Endothelial cell of hepatic sinusoid (primary cell): ENCODE data around the gene CASP8.
"Not testable (repeated sequence)": the region's sequence is repeated elsewhere in the genome, so short reads cannot be mapped to it uniquely, and the experiment has no call there.

Experiments
- in situ Hi-C: cut with HindIII; loops from 2 replicates; pipeline ENCODE4 v1.10.0; 2017; ENCODE audit warnings: low sequenced_read_pairs

Gene CASP8

DNA sequence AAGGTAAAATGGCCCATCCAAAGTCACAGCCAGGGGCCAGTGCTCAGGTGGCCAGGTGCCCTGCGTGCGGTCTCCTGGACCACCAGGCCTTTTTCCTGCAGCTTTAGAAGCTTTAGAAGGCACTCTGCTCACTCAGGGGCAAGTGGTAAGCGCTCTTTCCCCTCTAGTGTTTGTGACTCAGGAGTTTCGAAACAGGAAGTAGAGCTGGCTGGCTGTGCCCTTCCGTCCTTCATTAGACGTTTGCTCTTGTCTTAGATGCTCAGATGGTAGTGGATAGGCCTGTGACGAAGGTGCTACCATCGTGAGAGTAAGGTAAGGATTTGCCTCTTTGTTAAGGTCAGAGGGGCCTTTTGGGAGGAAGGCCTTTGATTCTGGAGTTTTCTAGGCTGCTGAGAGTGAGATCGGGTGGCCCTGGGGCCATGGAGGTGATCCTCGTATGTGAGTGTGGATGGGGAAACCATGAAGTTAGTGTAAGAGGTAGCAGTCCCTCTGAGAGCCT, at the start of gene CASP8:
CASP8 (plus strand) TSS at position 235 of the 499 bp plus-strand sequence. CDS start 5,951 bp downstream, outside the sequence.
- in situ Hi-C loops = no loop called here

GRCh38 chr2:201215963-201216362, 44.4 kb upstream of the CASP8 start:
- in situ Hi-C loops = no loop called here

- in situ Hi-C loops = no loop called here
These were observed 43.4 kb upstream of the CASP8 start for GRCh38 chr2:201216918-201217317.

DNA sequence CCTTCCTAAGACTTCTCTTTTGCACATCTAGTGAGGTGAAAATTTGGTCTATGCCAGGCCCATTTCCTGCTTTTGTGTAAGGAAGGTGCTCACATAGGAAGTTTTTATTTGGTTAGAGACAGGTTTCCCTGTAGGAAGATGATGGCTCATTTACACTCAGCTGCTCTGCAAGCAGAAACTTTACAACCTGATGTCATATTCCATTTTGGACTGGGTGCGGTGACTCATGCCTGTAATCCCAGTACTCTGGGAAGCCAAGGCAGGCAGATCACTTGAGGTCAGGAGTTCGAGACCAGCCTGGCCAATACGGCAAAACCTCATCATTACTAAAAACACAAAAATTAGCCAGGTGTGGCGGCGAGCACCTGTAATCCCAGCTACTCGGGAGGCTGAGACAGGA, 41.6 kb upstream of the CASP8 start:
- in situ Hi-C loops = no loop called here

- in situ Hi-C loops = no loop called here
These were observed 40.8 kb upstream of the CASP8 start for GRCh38 chr2:201219328-201220096.

DNA sequence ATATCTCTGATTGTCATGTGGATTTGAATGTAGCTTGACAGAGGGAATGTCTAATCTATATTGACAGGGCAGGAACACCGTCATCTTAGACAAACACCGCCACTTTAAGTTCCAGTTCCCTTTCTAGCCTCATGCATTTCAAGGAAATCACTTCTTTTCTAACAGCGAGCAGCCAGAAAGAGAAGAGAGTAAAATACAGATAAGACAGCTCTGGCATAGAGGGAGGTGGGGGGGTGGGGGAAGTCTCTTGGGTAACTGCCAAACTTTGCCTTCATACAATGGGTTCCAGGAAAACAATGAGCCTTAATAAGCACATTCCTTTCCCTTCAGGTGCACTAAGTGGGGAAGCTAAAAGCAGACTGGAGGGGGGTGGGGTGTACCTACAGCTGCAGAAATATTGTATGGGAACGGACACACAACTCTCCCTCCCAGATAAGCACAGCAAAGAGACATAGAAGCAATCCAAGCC, 40.2 kb upstream of the CASP8 start:
- in situ Hi-C loops = no loop called here

GRCh38 chr2:201223089-201224073, 37.0 kb upstream of the CASP8 start:
- in situ Hi-C loops = no loop called here

DNA sequence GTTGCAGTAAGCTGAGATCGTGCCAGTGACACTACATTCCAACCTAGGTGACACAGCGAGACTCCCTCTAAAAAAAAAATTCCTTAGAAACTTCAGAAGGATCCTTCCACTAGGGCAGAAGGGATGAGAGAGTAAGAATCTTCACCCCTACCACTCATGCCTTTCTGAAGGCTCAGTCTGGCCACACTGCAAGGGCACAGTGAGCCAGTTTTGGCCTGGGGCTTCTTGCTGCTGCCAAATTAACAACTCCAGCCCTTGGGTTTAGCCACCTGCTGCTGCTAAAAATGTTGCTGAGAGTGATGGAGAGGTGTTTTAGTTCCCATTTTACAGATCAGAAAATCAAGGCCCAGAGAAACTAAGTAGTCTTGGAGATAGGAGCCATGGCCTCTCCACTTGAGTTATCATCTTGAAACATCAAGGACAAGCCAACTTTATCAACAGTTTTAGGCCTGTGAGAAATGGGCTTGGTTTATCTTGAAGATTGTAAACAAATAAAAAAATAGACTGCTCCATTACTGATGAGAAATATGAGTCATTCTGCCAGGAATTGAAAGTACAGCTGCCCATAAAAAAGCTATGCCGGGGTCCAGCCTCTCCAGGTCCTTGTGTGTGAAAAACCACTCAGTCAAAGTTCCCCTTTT, 31.9 kb upstream of the CASP8 start:
- in situ Hi-C loops = no loop called here

- in situ Hi-C loops = no loop called here
These were observed 31.4 kb upstream of the CASP8 start for GRCh38 chr2:201228912-201229290.

DNA sequence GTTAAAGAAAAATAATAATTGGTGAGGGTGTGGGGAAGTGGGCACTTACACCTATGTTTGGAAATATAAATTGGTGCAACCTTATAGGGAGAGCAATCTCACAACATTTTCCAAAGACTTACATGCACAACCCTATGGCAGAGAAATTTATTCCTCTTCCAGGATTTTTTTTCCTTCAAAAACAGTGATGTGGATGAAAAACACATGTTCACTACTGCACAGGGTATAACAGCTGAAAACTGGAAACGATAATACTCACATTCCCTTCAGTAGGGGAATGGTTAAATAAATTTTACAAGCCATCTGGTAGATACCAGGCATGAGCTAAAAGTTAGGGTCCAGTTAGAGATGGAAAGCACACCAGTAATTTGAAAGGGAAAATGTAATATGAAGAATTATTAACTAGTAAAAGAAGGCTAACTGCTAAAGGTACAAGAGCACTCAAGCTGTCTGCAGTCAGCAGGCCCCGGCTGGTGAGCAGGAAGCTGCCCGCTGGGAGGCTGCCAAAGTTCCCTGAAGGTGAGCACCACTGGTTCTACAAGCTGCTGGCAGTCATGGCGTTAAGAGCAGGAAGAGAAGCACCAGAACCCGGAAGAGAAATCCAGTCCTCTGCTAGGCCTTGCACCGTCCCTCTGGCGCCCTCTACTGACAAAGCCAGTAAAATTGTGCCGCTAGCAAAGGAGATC, 28.4 kb upstream of the CASP8 start:
- in situ Hi-C loops = no loop called here

DNA sequence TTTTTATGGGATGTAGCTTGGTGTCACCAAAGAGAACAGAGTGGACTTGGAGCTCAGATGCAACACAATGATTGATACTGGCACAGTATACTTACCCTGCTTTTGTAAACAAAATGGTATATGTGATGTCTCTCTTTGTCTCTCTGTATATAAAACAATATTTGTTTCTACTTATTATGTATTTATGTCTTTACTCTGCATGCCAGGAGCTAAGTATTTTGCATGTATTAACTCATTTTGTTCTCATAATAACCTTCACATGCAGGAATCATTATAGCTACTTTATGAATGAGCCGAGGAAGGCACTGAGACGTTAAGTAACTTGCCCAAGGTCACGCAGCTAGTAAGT, 27.9 kb upstream of the CASP8 start:
- in situ Hi-C loops = no loop called here

- in situ Hi-C loops = no loop called here
These were observed 27.0 kb upstream of the CASP8 start for GRCh38 chr2:201233192-201233811.

- in situ Hi-C loops = no loop called here
These were observed 26.3 kb upstream of the CASP8 start for GRCh38 chr2:201233812-201234662.

GRCh38 chr2:201234663-201235135, 25.6 kb upstream of the CASP8 start:
- in situ Hi-C loops = no loop called here

DNA sequence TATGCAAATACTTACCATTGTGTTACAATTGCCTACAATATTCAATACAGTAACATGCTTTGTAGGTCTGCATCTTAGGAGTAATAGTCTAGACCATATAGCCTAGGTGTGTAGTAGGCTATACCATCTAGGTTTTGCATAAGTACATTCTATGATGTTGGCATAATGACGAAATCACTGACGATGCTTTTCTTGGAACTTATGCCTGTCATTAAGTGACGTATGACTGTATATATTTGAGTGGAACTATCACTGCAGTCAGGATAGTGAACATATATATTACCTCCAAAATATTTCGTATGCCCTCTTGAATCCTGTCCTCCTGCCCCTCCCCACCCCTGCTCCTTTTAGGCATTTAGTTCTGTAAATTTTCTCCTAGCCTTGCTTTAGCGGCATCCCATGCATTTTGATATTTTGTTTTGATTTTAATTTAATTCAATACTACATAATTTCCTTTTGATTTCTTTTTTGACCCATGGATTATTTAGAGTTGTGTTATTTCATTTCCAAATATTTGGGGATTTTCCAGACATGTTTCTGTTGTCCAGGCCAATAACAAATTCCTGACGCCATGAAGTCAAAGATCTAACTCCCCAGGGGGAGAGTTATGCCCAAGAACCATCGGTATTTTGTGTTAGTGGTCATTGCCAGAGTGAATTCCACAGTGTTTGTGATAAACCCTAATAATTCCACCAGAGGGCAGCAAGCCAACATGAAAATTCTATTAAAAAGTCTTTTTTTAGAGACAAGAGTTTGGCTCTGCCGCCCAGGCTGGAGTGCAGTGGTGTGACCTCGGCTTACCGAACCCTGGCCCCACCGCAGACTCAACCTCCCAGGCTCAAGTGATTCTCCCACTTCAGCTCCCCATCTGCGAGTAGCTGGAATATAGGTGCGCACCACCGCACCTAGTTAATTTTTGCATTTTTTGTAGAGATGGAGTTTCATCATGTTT, 24.2 kb upstream of the CASP8 start:
- in situ Hi-C loops = no loop called here

GRCh38 chr2:201237486-201238123, 22.7 kb upstream of the CASP8 start:
- in situ Hi-C loops = no loop called here

DNA sequence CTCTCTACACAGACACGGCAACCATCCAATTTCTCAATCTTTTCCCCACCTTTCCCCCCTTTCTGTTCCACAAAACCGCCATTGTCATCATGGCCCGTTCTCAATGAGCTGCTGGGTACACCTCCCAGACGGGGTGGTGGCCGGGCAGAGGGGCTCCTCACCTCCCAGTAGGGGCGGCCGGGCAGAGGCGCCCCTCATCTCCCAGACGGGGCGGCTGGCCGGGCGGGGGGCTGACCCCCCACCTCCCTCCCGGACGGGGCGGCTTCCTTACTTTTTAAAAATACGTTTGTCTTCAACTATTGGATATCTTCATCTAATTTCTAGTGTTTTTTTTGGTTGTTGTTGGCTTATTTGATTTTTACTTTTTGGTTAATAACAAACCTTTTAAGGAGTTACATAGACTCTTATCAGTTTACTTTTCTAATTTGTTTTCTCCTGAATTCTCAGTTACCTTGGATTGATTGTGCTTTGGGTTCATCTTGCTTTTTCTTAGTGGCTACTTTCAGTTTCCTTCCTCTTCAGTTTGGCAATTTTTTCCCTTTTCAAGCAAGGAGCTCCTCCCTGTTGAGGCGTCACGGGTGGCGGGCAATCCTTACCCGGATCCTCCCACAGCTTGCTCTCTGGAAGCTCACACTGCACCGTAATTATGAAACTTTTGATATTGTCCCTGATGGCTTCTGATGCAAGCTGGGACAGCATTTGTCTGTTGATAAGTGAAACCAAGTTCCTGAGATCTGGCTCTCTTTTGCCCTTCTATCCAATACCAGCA, 21.0 kb upstream of the CASP8 start:
- in situ Hi-C loops = not testable (repeated sequence)
